ENCODE results near the gene AFAP1.

The AFAP1 gene

DNA sequence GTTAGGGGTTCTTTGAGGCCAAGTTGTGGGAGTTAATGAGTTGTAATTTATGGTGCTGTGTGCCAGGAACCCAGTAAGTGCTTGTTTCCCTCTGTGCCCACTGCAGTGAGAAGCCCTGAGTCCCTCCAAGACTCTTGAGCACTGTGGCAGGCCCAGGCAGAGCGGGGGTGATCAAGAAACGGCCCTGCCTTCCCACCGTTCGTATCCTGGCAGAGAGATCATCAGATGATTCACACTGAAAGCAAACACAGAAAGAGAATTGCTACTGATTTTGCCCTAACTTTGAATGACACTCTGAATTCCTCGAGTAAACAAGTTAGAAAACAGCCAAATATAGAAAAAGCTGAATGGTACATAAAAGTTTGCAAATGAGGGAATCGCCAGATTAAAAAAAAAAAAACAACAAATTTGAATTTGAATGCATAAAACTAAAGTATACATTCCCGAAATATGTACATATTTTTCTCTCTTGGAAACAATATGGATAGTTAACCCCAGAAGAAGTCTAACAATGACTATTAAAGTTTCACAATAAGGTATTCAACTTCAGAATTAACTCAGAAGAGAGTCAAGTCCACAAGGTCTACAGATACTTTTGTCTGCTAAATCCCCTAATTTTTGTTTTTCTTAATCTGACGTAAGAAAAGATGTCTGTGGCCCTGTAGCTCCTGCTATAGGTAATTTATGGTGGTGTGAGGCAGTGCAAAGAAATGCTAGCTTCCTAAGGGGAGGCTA, 71.8 kb downstream of the AFAP1 start:
- no peak for DNase-seq (ENCODE audit: low read depth in 2 of 3, low spot score in 1 of 3)

DNA sequence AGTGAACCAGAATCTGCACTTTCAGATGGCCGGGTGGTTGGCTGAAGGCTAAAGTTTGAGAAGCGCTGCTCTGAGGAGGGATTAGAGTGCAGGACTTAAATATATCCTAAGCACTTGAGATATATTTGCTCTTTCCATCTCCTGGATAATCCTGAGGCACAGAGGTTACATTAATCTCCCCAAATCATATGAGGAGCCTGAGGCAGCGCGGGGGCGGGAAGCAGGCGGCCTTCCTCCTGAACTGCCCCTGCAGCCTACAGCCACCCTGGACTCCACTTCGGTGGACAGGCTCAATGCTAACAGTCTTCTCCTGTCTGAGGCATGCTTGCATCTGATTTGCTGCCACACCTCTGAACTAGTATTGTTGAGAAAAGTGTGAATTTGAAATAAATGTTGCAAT, 72.5 kb downstream of the AFAP1 start:
- DNase-seq (ENCODE audit: low read depth in 2 of 3, low spot score in 1 of 3): no peak

DNA sequence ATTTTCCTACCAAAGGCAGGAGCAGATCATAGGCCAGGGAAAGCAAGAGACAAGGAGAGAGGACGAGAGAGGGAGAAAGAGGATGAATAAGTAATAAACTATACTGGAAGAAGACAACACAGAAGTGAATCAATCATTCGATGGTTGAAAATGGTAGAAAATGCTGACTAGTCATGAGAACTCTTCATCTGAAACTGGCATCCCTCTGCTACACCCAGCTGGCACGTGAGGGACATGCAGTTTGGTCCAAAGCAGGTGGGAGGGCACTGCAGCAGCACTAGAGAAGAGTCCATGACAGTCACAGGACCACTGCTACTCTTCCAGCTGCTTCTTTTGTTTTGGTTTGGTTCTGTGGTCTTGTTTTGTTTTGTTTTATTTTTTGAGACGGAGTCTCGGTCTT, 74.1 kb downstream of the AFAP1 start:
- no peak for DNase-seq (ENCODE audit: low read depth in 2 of 3, low spot score in 1 of 3)

DNA sequence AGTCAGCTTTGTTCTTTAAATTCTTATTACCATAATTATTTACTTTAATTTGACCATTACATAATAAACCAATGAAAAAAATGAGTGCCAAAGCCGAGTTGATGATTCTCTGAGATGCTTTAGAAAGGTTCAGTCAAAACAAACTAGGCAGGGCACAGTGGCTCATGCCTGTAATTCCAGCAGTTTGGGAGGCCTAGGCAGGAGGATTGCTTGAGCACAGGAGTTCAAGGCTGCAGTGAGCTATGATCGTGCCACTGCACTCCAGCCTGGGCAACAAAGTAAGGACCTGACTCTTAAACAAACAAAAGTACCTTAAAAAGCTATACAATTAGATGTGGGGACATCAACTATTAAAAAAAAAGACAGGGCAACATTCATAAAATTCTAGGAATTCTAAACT, 75.0 kb downstream of the AFAP1 start:
- no peak for DNase-seq (ENCODE audit: low read depth in 2 of 3, low spot score in 1 of 3)

DNA sequence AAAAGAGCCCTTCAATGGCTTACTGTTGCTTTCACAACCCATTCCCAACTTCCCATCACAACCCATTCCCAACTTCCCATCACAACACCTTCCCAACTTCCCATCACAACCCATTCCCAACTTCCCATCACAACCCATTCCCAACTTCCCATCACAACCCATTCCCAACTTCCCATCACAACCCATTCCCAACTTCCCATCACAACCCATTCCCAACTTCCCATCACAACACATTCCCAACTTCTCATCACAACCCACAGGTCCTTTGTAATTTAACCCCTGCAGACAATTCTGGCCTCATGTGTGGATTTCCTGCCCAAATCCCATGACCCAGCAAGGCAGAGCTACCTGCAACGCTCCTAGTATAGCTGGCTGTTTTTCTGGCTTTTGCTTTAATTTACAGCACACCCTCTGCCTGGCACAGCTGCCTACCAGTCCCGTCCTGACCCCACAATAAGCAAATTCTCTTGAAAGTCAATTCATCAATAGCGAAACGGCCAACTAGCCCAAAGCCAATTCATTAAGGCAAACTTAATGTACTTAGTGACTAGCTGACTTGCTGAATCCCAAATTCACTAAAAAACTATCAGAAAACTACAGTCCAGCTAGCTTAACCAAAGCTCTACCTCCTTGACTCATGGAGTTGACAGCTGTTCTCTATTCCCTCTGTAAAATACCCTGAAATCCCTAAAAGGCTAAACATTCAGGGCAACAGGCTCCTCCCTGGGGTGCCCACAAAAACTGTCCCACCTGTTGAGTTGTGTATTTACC, 75.6 kb downstream of the AFAP1 start:
- DNase-seq (ENCODE audit: low read depth in 2 of 3, low spot score in 1 of 3): no peak

DNA sequence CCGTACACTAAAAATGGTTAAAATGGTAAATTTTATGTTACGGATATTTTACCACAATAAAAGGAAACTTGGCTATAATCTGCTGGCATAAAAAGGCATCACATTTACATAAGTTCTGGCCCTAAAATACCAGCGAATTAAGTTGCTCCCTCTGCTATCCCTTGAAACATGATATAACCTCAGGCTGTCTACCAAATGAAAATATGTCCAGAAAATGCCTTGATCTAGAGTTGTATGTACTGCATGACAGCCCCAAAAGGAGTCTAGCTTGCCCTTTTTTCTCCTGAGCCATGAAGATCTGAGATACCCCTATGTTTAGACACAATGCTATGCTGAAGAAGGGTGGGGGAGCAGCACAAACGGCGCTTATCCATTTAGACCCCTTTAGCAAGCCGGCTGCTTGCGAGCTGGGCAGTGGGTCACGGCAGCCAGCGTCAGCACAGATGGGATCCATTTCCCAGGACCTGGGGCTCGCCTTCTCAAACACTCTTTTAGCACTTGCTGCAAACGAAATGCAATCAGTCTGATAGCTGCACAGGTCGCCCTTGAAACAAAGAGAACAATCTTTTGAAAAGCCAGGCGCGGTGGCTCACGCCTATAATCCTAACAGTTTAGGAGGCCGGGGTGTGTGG, 77.0 kb downstream of the AFAP1 start:
- DNase-seq (ENCODE audit: low read depth in 2 of 3, low spot score in 1 of 3): no peak

DNA sequence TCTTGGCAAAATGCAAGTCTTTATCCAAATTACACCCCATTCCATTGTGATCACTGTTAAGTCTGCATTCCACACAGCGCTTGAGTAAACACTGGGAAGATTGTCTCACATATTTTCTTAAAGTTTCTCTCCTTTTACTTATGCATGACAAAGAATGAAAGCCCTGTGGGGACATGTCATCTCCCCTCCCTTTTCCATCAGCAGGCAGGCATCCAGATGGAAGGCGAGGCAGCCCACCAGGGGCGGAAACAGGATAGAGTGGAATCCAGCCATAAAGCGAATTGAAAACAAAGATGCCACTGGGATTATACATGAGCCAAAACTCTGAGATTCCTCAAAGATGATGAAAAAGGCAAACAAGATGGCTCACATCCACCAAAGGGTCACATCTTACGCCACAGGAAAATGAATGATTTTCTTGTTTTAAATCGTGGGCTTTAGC, 78.2 kb downstream of the AFAP1 start:
- DNase-seq (ENCODE audit: low read depth in 2 of 3, low spot score in 1 of 3): no peak

DNA sequence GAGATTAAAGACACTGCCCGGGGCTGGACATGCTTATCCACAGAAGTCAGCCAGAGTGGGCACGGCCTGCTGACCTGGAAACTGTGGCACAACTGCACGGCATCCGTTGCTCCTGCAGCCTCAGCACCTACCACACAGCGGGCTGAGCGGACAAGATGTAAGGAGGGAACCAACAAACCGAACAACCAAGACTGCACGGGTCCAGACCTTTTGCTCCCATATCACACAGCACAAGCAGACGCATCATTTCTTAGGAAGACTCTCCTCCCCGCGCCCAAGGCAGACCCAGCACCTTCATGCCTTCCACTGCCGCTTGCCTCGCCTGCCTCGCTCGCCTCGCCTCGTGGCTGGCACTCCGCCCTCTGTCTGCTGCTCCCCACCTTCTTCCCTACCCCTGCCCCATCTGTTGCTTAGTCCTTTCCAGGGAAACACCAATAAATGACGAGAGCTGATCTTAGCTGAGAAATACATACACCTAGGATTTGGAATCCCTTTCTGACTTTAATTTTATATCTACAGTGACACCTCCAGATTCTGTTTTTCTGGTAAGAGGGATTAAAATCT, 79.0 kb downstream of the AFAP1 start:
- DNase-seq (ENCODE audit: low read depth in 2 of 3, low spot score in 1 of 3): no peak

DNA sequence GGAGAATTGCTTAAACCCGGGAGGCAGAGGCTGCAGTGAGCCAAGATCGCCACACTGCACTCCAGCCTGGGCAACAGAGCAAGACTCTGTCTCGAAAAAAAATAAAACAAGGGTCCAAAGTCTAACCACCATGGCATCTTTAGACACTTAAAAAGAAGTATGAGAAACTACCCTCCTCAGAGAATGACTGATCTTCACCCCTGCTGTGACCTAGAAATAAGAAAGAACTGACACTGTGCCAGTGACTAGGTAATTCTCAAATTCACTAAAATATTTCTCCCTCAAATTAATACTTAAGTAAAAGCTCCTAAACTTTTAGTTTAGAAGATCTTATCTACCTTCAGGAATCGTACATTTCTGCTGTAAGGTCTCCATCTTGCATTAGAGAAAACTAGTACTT, 80.3 kb downstream of the AFAP1 start:
- DNase-seq (ENCODE audit: low read depth in 2 of 3, low spot score in 1 of 3): no peak

DNA sequence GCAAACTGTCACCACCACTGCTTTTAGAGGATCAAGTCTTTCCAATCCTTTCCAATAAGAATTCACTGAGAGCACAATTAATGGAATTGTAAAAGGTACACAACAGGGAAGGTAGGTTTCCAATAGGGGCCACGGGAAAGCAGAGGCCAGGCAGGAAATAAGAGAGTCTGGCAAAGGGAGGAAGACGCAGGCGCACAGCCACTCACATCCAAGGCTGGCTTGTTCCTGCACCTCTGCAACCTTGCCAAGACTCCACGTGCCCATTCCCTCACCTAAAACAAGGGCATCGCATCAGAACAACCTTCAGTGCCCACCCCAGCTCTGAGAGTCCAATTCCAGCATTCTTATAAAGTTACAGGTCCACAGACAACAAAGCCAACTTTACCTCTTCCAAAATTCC, 81.2 kb downstream of the AFAP1 start:
- no peak for DNase-seq (ENCODE audit: low read depth in 2 of 3, low spot score in 1 of 3)

DNA sequence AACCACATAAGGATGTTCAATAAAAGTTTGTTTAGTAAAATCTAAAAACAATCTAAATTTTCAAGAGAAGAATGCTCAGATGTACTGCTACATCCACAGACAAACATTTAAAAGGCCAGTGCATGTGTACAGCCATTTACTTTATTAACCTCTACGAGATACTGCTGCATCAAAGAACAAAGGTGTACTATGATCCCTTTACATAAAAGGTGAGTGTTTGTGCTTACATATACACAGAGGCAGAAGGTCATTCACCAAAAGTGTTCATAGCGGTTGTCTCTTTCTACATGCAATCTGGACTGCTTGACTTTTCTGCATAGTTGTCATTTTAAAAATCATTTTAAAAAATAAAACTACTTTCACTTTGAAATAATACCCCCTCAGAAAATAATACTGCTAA, 81.7 kb downstream of the AFAP1 start:
- DNase-seq (ENCODE audit: low read depth in 2 of 3, low spot score in 1 of 3): no peak

DNA sequence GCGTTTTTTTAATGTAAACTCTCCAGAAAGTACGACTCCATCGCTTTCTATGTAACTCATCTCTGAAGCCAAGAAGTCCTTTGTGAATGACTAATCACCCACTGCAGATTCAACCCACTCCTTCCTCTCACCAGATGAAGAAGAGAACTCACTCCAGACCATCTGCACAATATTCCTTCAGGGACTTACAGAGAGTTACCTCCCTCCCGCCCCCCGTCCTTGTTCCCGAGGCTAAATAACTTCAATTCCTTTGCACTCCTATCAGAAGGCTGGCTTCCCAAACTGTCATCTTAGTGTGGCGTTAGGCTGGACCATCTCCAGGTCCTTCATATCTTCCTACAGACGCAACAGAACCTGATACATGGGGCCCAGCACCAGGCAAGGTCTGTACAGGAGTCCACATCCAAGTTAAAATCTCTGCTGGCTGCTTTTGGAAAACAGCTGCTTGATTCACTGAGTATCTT, 82.4 kb downstream of the AFAP1 start:
- DNase-seq (ENCODE audit: low read depth in 2 of 3, low spot score in 1 of 3): no peak

DNA sequence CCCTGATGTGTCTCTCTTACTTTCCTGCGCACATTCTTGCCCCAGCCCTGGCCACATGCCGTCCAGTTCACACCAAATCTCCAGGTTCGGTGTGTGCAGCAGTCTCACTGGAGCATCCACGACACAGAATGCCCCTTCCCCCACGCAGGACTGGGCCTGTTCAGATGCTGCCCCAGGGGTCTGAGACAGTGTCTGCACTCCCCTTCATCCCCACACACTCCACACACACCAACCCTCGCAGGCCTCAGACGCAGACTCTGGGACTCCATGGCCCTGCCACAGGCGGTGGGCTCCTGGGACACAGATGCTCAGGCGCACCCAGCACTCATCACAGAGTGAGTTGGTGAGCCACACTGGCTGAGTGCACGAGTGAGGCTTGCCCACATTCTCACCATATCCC, 83.9 kb downstream of the AFAP1 start:
- DNase-seq (ENCODE audit: low read depth in 2 of 3, low spot score in 1 of 3): no peak

DNA sequence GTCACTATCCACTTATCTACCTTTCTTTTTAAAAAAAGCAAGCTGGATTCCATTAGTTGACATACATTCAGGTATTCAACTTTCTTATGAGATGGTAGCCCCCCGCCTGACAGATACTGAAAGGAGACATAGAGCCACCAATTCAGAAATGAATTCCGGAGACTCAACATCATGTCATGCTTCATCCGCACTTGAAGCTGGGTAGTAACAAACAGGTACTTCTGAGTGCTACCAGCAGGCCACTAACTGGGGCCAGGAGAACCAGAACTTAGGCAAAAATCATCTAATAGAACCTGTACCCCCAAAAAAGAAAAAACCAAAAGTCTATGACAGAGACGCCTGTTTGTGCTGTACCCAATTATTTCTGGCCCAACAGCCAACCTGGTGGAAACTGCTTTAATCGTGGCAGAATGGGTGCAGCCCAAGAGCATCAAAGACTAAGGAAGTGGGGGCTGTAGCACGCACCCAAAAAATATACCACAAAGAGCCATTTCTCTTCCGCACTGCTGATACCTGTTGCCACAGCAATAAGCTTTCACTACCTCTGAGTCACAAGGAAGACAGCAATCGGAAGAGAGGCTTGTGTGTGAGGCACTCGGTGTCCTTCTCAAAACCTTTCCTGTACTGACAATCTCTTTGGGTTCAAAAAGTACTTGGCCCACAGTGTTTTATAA, 84.8 kb downstream of the AFAP1 start:
- DNase-seq (ENCODE audit: low read depth in 2 of 3, low spot score in 1 of 3): peak; percentile 39 to 45 (median 41)

DNA sequence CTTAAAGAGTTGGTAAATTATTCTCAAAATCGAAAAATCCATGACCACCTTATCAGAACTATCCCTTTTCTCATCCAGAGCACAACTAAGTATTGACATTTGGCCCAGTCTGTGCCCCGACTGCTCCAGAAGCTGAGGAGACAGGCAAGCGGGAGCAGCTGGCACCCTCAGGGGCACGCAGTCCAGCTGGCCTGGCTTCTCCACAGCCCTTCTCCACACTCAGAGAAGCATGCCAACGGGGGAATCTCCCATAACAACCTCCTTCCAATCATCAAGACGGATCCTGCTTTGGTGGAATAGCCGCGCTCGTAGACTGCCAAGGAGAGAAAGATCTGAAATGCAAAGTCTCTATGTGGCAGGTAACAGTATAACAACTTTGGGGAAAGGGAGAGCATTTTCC, 85.4 kb downstream of the AFAP1 start:
- no peak for DNase-seq (ENCODE audit: low read depth in 2 of 3, low spot score in 1 of 3)

DNA sequence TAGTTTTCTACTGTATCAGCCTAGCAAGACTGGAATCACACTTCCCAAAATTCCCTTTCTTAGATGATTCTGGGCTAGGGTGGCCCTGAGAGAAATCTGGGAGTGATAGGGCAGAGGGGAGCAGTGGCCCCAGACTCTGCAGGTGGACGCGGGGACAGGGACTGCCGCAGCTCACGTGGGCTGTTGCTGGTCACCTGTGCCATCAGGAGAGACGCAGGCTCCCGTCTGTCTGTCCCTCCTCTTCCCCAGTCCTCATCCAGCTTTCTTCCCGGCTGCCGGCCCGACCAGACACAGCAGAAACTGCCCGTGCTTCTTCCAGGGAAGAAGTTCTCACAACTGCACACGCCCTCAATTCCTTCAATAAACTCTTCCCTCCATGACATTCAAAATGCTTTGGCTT, 86.4 kb downstream of the AFAP1 start:
- DNase-seq (ENCODE audit: low read depth in 2 of 3, low spot score in 1 of 3): no peak

DNA sequence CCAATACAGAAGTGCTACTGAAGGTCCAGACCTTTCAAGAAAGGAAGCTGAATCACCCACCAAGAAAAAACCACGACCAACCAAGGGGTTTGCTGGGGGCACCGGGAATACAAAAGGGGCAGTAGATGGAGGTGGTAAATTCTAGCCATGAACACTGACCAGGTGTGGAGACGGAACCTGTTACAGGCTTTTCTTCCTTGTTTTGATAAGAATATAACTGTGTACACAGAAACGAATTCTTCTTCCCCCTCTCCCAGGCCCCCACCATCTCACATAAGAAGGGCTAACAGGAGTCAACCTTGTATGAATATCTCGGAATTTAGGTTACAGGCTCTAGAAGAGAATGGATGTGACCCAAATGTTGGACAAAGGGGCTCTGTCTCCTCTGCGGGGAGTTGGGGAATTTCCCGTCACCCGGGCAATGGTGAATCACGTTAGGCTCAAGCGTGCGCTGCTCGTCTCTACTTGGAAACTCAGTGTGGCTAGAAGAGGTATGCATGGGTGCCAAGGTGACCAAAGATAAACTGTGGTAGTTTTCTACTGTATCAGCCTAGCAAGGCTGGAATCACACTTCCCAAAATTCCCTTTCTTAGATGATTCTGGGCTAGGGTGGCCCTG, 87.0 kb downstream of the AFAP1 start:
- no peak for DNase-seq (ENCODE audit: low read depth in 2 of 3, low spot score in 1 of 3)

DNA sequence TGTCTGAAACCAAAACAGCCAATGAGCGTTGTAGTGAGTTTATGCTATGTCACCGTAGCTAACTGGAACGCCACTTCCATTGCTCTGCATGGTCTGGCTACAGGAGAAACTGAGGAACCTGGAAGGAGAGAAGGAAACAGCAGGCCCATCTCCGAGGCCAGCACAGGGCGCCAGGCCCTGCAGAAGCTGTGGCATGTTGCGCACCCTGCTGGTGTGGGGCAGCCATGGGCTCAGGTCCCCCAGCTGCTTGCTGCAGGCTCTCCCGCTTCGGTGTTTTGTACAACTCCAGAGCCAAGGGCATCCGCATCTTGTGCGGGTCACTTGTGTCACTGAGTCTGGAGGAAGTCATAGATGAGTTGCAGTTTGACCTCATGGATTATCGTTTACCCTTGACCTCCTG, 89.2 kb downstream of the AFAP1 start:
- DNase-seq (ENCODE audit: low read depth in 2 of 3, low spot score in 1 of 3): no peak

DNA sequence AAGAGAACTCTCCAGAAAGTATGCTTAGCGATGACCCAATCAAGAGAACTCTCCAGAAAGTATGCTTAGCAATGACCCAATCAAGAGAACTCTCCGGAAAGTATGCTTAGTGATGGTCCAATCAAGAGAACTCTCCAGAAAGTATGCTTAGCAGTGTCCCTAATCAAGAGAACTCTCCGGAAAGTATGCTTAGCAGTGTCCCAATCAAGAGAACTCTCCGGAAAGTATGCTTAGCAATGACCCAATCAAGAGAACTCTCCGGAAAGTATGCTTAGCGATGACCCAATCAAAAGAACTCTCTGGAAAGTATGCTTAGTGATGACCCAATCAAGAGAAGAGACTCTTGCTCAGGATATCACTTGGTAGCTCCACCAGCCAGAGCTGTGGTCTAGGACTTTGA, 92.5 kb downstream of the AFAP1 start:
- DNase-seq (ENCODE audit: low read depth in 2 of 3, low spot score in 1 of 3): no peak

DNA sequence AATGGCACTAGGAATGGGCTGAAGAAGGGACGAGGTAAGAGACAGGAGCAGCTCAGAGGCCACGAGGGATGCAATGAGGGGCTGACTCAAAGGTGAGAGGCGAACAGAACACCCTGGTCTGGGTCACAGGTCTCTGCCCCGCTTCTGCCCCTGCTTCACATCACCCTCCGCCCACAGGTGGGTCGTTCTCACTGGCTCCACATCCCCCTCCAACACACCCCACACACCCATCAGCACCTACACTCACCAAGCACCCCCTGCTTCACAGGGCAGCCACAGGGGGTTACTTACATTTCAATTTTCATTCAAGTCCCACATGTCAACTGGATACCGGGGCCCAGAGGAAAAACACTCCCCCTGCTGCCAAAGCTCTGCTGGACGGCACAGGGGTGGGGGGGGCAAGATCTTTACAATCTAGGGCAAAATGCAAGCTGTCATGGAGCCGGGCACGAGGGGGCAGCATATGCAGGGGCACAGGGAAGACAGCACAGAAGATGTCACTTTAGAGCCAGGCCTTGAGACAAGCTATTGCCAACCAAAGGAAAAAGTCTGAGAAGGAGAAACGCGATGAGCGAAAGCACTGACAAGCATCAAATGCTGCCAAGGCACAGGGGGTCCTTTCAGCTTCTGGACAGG, 94.0 kb downstream of the AFAP1 start:
- no peak for DNase-seq (ENCODE audit: low read depth in 2 of 3, low spot score in 1 of 3)

Data from stimulated activated CD4-positive, alpha-beta T cell treated with anti-CD3 and anti-CD28 coated beads, Interleukin-12 subunit alpha, Interleukin-12 subunit beta, amount 100 ng/mL, for 48 hours (primary cell).